ENCODE results near the gene FOXP4. TPM values are rescaled to one million over a fixed set of nuclear protein-coding genes. Genes with fewer than 3 reads are reported as not detected.

Gene FOXP4
- polyA plus RNA-seq, 1 of the 3 experiments (the other 2 are of a cell fraction) = 7.3 TPM

- CTCF ChIA-PET = interaction anchor here (0.7 to 1.3 kb wide), 5 partner anchors 11 to 266 kb away, joined by 3 to 4 read pairs (median 3); no protein-coding TSS in a partner anchor
- Histone ChIP-seq H3K79me2 (ENCODE audit: insufficient read depth) (no peaks in the 10 kb centered on the region), H3K9ac (no peak overlapping the region), H4K20me1 (ENCODE audit: insufficient read depth) (no peaks in the 10 kb centered on the region), H3F3A (replicated peaks; ENCODE audit: insufficient read depth) (no peaks in the 10 kb centered on the region), H3K4me2 (no peak overlapping the region), H3K36me3 (replicated peaks in 1 of 2; ENCODE audit: control insufficient read depth in 1 of 2, insufficient read depth in 2 of 2, low read length in 1 of 2) (no peaks in the 10 kb centered on the region), H3K9me3 (no peaks in the 10 kb centered on the region), H3K9me2 (no peaks in the 10 kb centered on the region), H3K27me3 (ENCODE audit: insufficient read depth) (no peaks in the 10 kb centered on the region), H3K27ac (ENCODE audit: low read depth in 2 of 2, low read length in 1 of 2) (no peak overlapping the region), H3K4me3 (ENCODE audit: low read depth in 2 of 2, low read length in 1 of 2) (no peak overlapping the region), H2AFZ (ENCODE audit: low read depth) (no peak overlapping the region), H3K4me1 (ENCODE audit: control insufficient read depth in 1 of 2, insufficient read depth in 2 of 2, low read depth in 1 of 2, low read length in 1 of 2) (peaks cover 4 to 31% of the 10 kb centered on the region in 2 experiments; a peak in 2 of 4 replicates)
- POLR2A ChIA-PET = no interaction called here
- no peak for DNase-seq
- WGBS (ENCODE audit: low lambda C conversion rate) = 95% methylated on average over 6 of the region's 7 CpGs
- no peak for TF ChIP-seq RAD21 (IDR thresholded peaks at IDR 0.05; ENCODE audit: low read length)
- TF ChIP-seq FOSL2 (IDR thresholded peaks at IDR 0.05; ENCODE audit: borderline replicate concordance, low read depth) = no peak
- no peak for TF ChIP-seq IRF3 (IDR thresholded peaks at IDR 0.05; ENCODE audit: low read depth, low read length)
- no peak for TF ChIP-seq GATA2 (CRISPR knock-in tag; IDR thresholded peaks at IDR 0.05)
- no peak for TF ChIP-seq RCOR1 (IDR thresholded peaks at IDR 0.05; ENCODE audit: low read length)
- no peak for TF ChIP-seq REST (IDR thresholded peaks at IDR 0.05; ENCODE audit: low read depth, low read length)
- TF ChIP-seq, protein P1, sequence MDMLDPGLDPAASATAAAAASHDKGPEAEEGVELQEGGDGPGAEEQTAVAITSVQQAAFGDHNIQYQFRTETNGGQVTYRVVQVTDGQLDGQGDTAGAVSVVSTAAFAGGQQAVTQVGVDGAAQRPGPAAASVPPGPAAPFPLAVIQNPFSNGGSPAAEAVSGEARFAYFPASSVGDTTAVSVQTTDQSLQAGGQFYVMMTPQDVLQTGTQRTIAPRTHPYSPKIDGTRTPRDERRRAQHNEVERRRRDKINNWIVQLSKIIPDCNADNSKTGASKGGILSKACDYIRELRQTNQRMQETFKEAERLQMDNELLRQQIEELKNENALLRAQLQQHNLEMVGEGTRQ (IDR thresholded peaks at IDR 0.05; ENCODE audit: borderline replicate concordance, low read depth, low read length) = no peak
- no peak for TF ChIP-seq TCF12 (IDR thresholded peaks at IDR 0.05)
Measured at GRCh38 chr6:41640426-41640825, 94.2 kb downstream of the FOXP4 start.

GRCh38 chr6:41641352-41641925 is 95.3 kb downstream of the FOXP4 start:
- no peak overlapping the region for H3K27ac ChIP-seq (ENCODE audit: low read depth in 2 of 2, low read length in 1 of 2)
- no peaks in the 10 kb centered on the region for H3K9me3 ChIP-seq
- H4K20me1 ChIP-seq (ENCODE audit: insufficient read depth) = no peaks in the 10 kb centered on the region
- 71% methylated on average over 5 of the region's 9 CpGs for WGBS (ENCODE audit: low lambda C conversion rate)
- ChIA-PET POLR2A (no interaction called here), CTCF (interaction anchor here (0.7 to 1.2 kb wide), 2 partner anchors 8 to 10 kb away, joined by 3 read pairs; no protein-coding TSS in a partner anchor)
- no peak overlapping the region for H3K4me2 ChIP-seq
- H3K27me3 ChIP-seq (ENCODE audit: insufficient read depth) = no peaks in the 10 kb centered on the region
- no peaks in the 10 kb centered on the region for H3K79me2 ChIP-seq (ENCODE audit: insufficient read depth)
- H3F3A ChIP-seq (replicated peaks; ENCODE audit: insufficient read depth) = no peaks in the 10 kb centered on the region
- H2AFZ ChIP-seq (ENCODE audit: low read depth) = no peak overlapping the region
- peaks cover 4 to 30% of the 10 kb centered on the region in 2 experiments; a peak in 2 of 4 replicates for H3K4me1 ChIP-seq (ENCODE audit: control insufficient read depth in 1 of 2, insufficient read depth in 2 of 2, low read depth in 1 of 2, low read length in 1 of 2)
- TF ChIP-seq FOSL2 (IDR thresholded peaks at IDR 0.05; ENCODE audit: borderline replicate concordance, low read depth) = no peak
- TF ChIP-seq TAF1 (IDR thresholded peaks at IDR 0.05; ENCODE audit: borderline replicate concordance, low read depth, low read length) = no peak
- TF ChIP-seq RFX5 (IDR thresholded peaks at IDR 0.05; ENCODE audit: low read length) = no peak
- no peak for TF ChIP-seq YY1 (IDR thresholded peaks at IDR 0.05; ENCODE audit: low read depth)
- TF ChIP-seq ELF1 (IDR thresholded peaks at IDR 0.05) = no peak
- H3K4me3 ChIP-seq (ENCODE audit: low read depth in 2 of 2, low read length in 1 of 2) = no peak overlapping the region
- no peak overlapping the region for H3K9ac ChIP-seq
- H3K9me2 ChIP-seq = no peaks in the 10 kb centered on the region
- no peaks in the 10 kb centered on the region for H3K36me3 ChIP-seq (replicated peaks in 1 of 2; ENCODE audit: control insufficient read depth in 1 of 2, insufficient read depth in 2 of 2, low read length in 1 of 2)
- no peak for DNase-seq
